G401 (cell line): ENCODE data around the gene PPP1R12A. TPM values are rescaled to one million over a fixed set of nuclear protein-coding genes. Genes with fewer than 3 reads are reported as not detected.

Experiments
- DNase-seq: peaks from one replicate; pipeline ENCODE4 v3.0.0-alpha.2; 2015; ENCODE audit warnings: low spot score
- in situ Hi-C: cut with HindIII; loops from 2 replicates; pipeline ENCODE4 v1.10.0; 2016; ENCODE audit warnings: low sequenced_read_pairs, mixed read lengths
- total RNA-seq: library from RNA; depleted of rRNA; stranded (reverse); fragments of >200 nt; shearing (Covaris generic); gene quantifications from 2 replicates; pipeline ENCODE4 v1.2.3, GENCODE V29; 2014

The PPP1R12A gene
- total RNA-seq, 1 experiment from 2014 or later, result 45.4 TPM

DNA sequence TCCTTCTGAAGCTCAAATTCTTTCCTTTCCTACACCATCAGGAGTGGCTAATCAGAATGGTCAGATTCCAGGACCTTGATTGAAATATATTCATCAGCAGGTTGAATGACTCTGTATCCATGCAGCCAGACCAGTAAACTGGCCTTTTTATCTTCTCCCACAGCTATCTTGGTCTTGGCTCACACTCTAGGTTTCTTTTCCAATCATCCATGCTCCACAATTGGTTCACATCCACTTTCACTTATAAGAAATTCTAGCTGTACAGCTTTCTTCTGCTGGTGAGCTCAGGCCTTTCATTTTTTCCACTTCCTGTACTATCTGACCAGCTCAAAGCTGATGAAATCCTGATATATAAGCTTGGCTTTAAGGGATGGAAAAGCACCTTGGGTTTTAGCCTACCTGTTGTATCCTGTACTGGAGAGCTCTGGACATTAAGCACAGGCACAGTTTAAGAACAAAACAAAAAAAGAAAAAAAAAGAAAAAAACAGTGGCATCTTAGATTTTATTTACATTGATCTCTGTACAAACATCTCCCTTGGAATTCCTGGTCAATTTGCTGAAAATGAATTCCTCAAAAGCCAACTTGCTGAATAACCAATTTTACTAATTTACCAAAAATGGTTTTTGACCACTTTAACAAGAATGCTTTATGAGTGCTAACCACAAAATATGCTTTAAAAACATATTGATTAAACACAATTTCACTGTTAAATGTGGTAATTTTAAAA is 152.6 kb downstream of the PPP1R12A start:
- no peak for DNase-seq
- in situ Hi-C loops, result no loop called here

DNA sequence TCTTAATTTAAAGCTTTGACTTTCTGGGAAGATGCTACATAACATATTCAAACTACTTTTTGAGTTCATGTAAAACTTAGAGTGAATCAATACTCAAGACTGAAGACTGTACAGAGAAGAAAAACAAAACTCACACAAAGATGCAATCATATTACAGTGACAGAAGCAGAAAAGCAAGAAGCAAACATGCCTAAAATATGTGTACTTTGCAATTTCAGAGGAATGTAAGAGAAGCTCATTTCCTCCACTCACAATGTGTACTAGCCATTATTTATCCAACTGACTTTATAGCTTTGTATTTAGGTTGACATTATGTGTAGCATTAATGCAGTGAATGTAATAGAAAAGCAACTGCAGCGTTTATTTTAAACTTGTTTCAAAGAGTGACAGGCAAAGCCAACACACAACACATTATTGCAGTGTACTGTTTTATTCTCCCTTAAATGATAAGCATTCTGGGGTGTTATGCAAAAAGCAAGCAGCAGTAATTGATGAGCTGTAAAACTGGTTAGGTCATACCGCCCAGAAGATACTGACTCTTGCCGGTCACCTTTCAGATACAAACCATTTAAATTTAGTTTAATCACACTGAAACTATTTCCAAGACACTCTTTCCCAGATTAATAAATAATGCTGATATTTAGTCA is 156.0 kb downstream of the PPP1R12A start:
- in situ Hi-C loops, result no loop called here
- DNase-seq, result no peak

DNA sequence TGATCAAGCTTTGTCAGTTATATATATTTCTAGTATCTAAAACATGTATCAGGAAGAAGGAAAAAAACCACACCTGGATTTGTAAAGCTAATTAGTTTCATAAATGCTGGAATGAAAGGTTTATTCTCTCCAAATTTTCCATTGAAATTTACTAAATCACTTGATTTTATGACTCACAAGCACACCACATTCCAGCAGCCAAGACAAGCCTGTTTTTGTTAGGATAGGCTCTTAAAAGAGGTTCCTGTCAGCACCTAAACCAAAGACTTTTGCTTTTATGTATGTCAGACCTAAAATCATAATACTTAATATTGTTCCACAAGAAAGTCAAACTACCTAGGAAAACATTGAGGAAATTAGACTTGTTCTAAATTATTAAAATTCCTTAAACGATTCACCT is 158.8 kb downstream of the PPP1R12A start:
- DNase-seq, result no peak
- in situ Hi-C loops, result no loop called here

DNA sequence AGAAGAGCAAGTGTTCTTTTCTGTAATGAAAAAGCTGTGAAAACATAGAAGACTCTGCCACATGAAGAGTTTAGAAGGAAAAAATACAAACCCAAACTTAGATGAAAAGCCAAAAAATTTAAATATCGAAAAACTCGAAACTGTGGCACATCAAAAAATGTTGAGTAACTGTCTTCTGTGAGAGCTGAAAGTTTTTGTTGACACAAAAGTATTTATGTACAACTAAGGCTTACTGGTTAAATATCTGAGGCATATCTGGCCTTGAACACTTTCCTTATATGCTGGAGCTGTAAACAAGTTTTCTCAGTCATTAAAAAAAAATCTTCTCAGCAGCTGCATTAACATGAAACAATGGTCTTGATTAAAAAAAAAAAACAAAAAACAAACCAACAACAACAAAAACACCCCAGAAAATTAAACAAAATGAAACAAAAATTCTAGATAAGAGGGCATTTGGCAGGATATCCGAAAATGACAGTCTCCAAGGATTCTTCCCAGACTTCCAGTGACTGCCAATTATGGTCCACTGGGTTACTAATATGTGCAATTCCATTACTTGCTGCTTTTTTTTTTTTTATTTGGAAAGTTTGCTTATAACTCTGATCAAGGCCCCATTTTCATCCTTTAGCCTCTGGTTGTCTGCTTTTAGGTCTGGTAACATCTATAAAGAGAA is 159.4 kb downstream of the PPP1R12A start:
- in situ Hi-C loops, result no loop called here
- DNase-seq, result peak; percentile 24

DNA sequence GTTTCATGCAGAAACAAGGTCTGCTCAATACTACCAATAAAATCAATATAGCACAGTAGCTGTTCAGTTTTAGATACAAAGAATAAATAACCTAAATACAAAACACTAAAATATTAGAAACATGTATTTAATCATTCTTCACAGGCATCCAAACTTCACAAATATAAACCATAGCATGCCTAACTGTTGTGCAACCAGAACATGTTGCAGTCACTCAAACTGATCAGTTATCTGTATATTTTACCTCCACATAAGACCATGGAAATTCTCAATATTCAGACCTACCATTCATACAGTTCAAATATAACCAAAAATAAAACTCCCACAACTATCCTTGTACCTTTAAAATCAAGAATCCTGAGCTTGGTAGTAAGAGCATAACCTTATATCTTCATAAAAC is 161.0 kb downstream of the PPP1R12A start:
- no peak for DNase-seq
- in situ Hi-C loops, result no loop called here

DNA sequence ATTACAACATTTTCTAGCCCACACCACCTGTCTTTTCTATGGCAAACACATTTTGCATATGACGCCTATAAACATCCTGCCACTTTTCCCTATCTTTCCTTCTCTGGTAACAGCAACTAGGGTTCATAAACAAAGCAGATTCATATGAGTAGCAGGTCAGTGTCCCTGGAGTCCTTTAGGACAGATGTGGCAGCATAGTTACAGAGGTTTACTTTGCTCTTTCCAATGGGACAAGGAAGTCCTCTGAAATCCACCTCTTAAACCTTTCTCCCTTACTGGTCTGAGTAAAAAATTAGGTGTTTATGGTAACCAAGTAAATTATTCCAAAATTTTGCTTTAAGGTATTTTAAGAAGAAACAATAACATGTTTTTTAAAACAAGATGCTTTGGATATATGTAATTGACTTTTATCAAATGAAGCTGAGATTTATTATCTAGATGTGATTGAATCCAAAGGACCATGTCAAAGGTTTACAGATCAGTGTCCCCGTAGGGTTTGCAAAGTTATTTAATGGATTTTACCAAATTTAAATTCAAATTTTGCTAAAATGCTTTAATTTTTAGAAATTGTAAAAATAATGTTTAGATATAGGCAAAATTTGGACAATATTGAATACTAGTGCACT is 164.9 kb downstream of the PPP1R12A start:
- DNase-seq, result no peak
- in situ Hi-C loops, result no loop called here

DNA sequence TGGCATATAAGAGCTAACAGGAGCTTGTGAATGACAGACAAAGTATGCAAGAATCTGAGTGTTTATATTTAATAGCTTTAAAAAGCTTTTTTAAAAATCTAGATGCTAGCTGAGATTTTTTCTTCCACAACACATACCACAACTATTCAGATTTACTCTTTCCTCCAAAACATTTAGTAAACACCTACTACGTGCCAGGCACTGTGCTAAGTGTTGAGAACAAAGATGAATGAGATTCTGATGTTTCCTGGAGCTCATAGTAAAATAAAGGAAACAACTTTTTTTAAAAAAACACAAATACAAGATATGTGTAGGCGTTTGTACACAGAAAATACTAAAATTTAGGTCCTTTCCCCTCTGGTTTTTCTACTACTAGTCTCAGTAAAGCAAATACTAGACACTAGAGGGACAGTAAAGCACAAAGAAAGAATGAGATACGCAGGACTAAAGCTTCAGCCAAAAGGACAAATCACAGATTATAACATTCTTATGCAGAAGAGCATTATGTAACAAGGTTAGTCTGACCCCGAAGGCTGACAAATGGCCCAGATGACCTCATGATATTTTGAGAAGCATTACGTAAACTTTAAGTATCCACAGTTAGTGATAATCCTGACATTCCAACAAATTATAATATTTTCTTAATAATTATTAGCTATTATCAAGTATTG is 165.6 kb downstream of the PPP1R12A start:
- in situ Hi-C loops, result no loop called here
- no peak for DNase-seq

DNA sequence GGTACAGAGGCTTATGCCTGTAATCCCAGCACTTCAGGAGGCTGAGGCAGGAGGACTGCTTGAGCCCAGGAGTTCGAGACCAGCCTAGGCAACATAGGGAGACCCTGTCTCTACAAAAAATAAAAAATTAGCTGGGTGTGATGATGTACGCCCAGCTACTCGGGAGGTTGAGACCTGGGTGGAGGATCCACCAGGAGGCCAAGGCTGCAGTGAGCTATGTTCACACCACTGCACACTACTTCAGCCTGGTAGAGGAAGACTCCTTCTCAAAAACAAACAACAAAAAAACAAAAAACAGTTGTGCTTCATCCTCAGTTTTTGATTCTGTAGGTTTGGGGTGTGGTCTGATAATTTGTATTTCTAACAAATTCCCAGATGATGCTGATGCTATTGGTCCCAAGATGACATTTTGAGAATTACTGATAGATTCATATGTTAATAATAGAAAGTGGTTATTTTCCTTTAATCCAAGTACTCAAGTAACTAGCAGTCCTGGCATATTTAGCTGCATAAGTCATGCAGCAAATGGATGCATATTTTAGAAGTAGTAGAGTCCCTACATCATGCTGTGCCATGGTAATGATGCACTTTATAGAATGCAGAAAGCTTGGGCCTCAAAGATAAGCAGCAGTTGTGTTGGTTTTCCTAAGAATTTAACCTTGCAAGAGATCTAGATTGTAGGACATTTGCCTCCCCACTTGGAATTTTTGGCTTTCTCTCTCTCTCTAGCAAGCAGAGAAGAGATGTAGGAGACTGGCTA is 168.0 kb downstream of the PPP1R12A start:
- no peak for DNase-seq
- in situ Hi-C loops, result no loop called here

DNA sequence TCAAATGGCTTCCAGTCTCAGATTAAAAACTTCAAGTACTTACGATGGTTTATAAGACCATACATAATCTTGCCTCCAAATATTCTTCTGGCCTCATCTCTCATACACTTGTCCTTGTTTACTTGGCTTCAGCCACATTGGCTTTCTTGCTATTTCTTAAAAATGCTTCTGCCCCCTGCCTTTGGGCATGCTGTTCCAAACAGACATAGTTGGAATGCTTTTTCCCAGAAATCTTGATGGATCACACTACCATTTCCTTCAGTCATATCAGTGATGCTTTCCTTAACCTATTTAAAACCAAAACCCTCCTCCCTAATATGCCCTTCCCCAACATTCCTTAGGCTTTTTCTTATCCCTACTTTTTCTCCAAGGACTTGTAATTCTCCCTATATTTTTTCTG is 169.7 kb downstream of the PPP1R12A start:
- in situ Hi-C loops, result no loop called here
- DNase-seq, result no peak

DNA sequence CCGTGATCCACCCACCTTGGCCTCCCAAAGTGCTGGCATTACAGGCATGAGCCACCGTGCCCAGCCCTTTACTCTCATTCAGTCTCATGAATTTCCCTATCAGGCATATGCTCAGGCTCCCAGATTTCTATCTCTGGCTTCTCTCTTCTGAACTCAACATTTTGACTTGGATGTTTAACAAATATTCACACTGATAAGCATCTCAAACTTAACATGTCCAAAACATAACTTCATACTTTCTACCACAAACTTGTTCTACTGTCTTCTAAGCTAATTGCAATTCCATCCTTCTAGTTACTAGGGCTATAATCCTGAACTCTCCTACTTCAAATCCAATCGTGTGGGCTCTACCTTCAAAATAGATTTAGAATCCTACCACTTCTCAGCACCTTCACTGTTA is 170.3 kb downstream of the PPP1R12A start:
- DNase-seq, result no peak
- in situ Hi-C loops, result no loop called here

DNA sequence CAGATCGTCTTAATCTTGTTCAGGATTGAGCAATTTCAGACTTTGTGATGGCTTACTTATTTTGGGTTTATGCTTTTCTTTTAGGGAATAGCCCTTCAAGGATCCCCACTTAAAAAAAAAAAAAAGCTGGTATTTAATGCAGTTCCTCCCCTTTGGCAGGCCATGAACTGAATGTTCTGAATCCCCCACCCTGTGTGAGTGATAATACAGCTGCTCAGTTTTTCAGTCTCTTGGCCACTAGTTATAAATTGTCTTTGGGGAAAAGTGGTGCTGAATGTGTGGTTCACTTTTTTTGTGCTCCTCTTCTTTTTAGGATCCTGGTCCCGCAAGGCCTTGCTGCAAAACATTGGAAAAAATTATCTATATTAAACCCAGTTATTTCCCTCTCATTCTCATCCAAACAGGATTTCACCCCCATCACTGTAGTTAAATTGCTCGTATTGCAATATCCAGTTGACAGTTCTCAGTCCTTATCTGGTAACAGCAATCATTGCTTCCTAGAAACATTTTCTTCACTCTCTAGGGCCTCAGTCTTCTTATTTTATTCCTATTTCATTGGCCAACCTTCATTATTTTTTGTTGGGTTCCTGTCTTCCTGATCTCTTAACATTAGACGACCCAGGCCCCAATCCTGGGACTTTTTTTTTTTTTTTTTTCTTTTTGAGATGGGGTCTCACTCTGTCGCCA is 171.0 kb downstream of the PPP1R12A start:
- DNase-seq, result no peak
- in situ Hi-C loops, result no loop called here

DNA sequence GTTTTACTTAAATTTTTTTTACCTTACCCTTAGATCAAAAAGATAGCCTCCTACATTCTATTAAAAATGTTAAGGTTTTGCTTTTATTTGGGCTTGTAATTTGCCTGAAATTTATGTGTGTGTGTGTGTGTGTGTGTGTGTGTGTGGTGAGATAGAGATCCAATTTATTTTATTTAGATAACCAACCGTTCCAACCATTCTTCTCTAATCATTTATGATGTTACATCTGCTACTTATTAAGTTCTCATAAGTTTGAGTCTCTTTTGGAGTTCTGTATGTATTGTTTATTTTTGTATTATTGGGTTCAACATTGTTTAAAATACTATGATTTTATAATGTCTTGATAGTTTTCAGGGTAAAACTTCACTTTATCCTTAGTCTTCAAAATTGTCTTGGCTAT is 173.6 kb downstream of the PPP1R12A start:
- DNase-seq, result no peak
- in situ Hi-C loops, result no loop called here

DNA sequence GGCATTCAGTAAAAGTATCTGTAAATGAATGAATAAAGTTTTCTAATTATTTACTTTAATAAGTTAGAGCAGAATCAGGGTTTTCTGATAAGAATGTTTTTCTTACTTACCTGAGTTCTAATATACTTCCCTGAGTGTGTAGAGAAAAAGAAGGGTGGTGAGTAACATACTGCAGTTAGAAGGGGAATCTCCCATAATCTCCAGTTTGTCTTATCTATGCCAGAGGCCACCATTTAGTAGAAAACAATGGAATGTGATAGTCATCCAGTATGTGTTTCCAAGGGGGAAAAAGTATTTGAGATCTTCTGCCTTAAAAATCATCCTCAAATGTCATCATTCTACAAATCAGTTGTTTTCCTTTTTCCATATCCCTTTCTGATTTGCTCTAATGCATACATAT is 187.6 kb downstream of the PPP1R12A start:
- DNase-seq, result no peak
- in situ Hi-C loops, result no loop called here

DNA sequence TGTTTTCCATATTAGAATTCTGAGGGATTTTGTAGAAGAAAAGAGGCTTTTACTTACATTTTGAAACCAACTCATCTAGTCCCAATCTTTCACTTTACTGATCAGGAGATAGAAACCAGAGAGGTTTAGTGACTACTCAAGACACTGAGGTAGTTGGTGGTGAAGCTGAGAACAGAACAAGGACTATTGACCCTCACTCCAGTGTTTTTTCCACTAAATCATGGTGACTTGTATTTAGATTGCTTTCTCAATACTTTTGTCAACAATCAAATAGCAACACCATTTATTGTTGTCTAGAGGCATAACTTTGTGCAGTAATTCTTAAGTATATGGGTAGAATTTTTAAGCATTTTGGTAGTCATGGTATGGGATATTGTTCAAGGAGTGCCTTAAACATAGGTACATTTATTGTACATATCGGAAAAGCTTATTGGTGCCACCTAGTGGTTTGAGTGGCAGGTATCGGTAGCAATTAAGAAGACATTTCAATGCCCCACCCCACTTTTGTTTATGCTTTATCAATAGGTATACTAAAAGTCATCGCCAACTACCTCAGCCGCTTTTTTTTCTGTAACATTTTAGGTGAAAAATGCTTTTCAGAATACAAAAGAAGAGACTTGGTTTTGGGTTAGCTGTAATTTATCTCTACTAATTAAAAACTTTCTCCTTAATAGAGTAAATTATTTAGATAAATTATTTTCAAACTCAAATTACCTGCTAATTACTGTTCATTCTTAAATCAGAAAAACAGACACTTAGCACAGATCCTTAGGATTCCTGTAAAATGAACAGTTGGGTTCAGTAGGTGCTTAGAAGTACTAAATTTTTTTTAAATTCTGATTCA is 196.8 kb downstream of the PPP1R12A start:
- peak; percentile 65 for DNase-seq
- in situ Hi-C loops, result no loop called here

DNA sequence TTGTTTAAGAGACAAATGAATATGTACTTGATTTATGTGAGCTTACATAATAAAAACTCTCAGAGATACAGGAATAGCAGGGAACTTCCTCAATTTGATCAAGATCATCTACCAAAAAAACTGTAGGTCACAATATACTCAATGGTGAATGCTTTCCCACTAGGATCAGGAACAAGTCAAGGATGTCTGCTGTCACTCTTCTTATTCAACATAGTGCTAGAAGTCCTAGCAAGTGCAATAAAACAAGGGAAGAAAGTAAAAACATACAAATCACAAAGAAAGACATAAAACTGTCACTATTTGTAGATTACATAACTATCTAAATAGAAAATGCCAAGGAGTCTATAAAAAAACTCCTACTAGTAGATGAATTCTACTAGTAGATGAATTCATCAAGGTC is 202.3 kb downstream of the PPP1R12A start:
- in situ Hi-C loops, result no loop called here
- no peak for DNase-seq

DNA sequence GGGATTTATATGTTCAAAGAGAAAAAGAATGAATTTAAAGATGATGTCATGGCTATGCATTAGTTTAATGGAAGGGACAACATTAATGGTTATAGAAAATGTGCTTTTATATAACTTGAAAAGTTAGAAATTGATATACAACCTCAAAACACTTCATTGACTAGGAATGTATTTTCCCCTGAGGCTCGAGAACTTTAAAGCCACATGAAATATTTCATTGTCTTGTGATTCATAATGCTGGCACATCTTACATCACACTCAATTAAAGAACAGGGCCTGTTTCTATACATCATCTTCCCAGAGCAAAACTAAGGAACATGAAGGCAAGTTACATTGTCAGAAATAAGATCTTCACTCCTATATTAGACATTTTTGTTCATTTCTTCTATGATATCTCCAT is 208.9 kb downstream of the PPP1R12A start:
- no peak for DNase-seq
- in situ Hi-C loops, result no loop called here
